Gastroesophageal sphincter (tissue), 4 donors: Measurements from ENCODE around the gene SPINT1. TPM values are rescaled to one million over a fixed set of nuclear protein-coding genes. Genes with fewer than 3 reads are reported as not detected.

Experiments used
- ATAC-seq: fragments of 150-250 bp; one replicate; pipeline ENCODE4 v1.9.1; 2016; ENCODE audit warnings: mild to moderate bottlenecking, moderate library complexity
- H3K27ac ChIP-seq, 4 donors: fragments of 200-600 bp; sonication (generic) in 3 of 4; 1 replicate in 3 of 4; 2 replicates in 1 of 4; pipeline ENCODE4 v1.5.1; 2016 to 2019
- H3K27me3 ChIP-seq: fragments of 200-600 bp; sonication (generic); one replicate; pipeline ENCODE4 v1.5.1; 2019
- H3K36me3 ChIP-seq, 2 donors: fragments of 200-600 bp; sonication (generic); one replicate each; pipeline ENCODE4 v1.5.1; 2019; ENCODE audit warnings: control low read depth in 1 of 2
- H3K4me1 ChIP-seq, 3 donors: fragments of 200-600 bp; sonication (generic); 1 replicate in 2 of 3; 2 replicates in 1 of 3; pipeline ENCODE4 v1.5.1; 2016 to 2019; ENCODE audit warnings: control low read depth in 2 of 3
- H3K4me3 ChIP-seq, 2 donors: fragments of 200-600 bp; sonication (generic); one replicate each; pipeline ENCODE4 v1.5.1; 2019; ENCODE audit warnings: mild to moderate bottlenecking in 1 of 2, moderate library complexity in 1 of 2
- H3K9me3 ChIP-seq, 3 donors: fragments of 200-600 bp; sonication (generic); one replicate each; pipeline ENCODE4 v1.5.1; 2017 to 2019; ENCODE audit warnings: control low read depth in 2 of 3
- EP300 ChIP-seq: sonication (generic); formaldehyde crosslinking; IDR thresholded peaks from one replicate; pipeline ENCODE4 v1.6.1; 2017; ENCODE audit warnings: antibody characterized with exemption, mild to moderate bottlenecking
- POLR2A ChIP-seq, 2 donors: fragments of 450-650 bp; IDR thresholded peaks; one replicate each; pipeline ENCODE4 v1.6.1; 2017; ENCODE audit warnings: antibody characterized with exemption in 2 of 2, mild to moderate bottlenecking in 2 of 2, moderate library complexity in 1 of 2
- POLR2AphosphoS5 ChIP-seq: sonication (generic); formaldehyde crosslinking; IDR thresholded peaks from one replicate; pipeline ENCODE4 v1.6.1; 2017; ENCODE audit warnings: antibody characterized with exemption
- WGBS, 2 donors: methylation state at CpG; one replicate each; pipeline ENCODE4 v1.1.5; 2018; ENCODE audit warnings: low coverage in 1 of 2; 5-methylcytosine and 5-hydroxymethylcytosine counted together
- total RNA-seq, 4 donors: library from RNA; depleted of rRNA; stranded (reverse); fragments of >200 nt; gene quantifications; one replicate each; pipeline ENCODE4 v1.1.0, GENCODE V29; 2016
- TF ChIP-seq, protein P1 (sequence below), 4 experiments: fragments of 200-600 bp in 2 of 4; fragments of 450-650 bp in 2 of 4; sonication (generic) in 1 of 4; IDR thresholded peaks; one replicate each; pipeline ENCODE4 v1.5.1; 2017 to 2019; ENCODE audit warnings: antibody characterized with exemption in 4 of 4, mild to moderate bottlenecking in 2 of 4, moderate library complexity in 2 of 4

SPINT1 gene
- total RNA-seq, 4 donors from 2014 or later, result 2.0 to 29.8 (median 2.8) TPM

DNA sequence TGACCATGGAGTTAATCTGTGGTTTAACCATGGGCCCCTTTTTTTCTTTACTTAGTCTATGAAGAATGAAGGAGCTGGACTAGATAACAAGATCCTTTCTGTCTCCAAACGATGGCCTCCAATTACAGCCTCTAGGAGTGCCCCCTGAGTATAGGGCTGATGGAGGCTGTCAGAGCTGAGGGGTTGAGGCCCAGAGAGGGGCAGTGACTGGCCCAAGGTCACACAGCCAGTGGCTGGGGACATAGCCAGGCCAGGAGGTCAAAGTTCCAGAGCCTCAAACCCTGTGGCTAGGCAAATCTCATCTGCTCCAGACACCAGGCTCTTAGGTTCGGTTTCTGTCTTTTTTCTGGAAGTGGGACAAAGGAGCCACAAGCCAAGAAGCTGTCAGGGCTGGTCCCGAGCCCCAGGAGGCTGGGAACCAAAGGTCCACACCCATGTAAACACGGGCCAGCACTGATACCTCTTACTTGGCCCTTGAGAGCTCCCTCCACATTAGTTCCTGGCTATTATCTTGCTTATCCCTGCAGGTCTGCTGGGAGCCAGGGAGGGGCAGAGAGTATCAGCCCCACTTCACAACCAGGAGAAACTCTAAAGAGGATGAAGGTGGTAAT lies 19.9 kb downstream of the SPINT1 start:
- Histone ChIP-seq H3K27me3 (peaks cover 61% of the 10 kb centered on the region), H3K4me1 (no peaks in the 10 kb centered on the region), H3K4me3 (no peak overlapping the region), H3K27ac (no peak overlapping the region), H3K9me3 (no peaks in the 10 kb centered on the region), H3K36me3 (no peaks in the 10 kb centered on the region)
- 20 to 33% methylated on average over 1 to 2 of the region's 4 CpGs for WGBS, 2 donors
- TF ChIP-seq EP300 (no peak), POLR2A (IDR thresholded peaks at IDR 0.05) (no peak), POLR2AphosphoS5 (no peak)
- TF ChIP-seq, protein P1, sequence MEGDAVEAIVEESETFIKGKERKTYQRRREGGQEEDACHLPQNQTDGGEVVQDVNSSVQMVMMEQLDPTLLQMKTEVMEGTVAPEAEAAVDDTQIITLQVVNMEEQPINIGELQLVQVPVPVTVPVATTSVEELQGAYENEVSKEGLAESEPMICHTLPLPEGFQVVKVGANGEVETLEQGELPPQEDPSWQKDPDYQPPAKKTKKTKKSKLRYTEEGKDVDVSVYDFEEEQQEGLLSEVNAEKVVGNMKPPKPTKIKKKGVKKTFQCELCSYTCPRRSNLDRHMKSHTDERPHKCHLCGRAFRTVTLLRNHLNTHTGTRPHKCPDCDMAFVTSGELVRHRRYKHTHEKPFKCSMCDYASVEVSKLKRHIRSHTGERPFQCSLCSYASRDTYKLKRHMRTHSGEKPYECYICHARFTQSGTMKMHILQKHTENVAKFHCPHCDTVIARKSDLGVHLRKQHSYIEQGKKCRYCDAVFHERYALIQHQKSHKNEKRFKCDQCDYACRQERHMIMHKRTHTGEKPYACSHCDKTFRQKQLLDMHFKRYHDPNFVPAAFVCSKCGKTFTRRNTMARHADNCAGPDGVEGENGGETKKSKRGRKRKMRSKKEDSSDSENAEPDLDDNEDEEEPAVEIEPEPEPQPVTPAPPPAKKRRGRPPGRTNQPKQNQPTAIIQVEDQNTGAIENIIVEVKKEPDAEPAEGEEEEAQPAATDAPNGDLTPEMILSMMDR (IDR thresholded peaks at IDR 0.05), result no peak
- ATAC-seq, result no peak

DNA sequence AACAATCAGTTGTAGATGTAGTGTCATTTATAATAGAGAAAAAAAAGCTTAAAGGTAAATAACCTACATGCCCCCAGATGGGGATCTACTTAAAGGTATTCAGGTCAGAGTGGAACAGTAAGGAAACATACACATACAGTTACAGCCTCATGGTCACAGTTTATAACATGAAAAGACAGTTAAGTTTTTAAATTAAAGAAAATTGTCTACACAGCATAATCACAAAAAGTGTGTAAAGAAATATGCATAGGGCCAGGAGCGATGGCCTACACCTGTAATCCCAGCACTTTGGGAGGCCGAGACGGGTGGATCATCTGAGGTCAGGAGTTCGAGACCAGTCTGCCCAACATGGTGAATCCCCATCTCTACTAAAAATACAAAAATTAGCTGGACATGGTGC lies 23.4 kb downstream of the SPINT1 start:
- H3K36me3 ChIP-seq, result no peaks in the 10 kb centered on the region
- peaks cover 63% of the 10 kb centered on the region for H3K27me3 ChIP-seq
- TF ChIP-seq EP300, result no peak
- TF ChIP-seq POLR2AphosphoS5, result no peak
- TF ChIP-seq POLR2A (IDR thresholded peaks at IDR 0.05), result no peak
- TF ChIP-seq, protein P1 (IDR thresholded peaks at IDR 0.05), result no peak
- H3K27ac ChIP-seq, result no peak overlapping the region
- 88 to 100% methylated on average over 3 to 4 of the region's 4 CpGs for WGBS, 2 donors
- ATAC-seq, result no peak
- no peak overlapping the region for H3K4me3 ChIP-seq
- no peaks in the 10 kb centered on the region for H3K4me1 ChIP-seq
- H3K9me3 ChIP-seq, result no peaks in the 10 kb centered on the region

DNA sequence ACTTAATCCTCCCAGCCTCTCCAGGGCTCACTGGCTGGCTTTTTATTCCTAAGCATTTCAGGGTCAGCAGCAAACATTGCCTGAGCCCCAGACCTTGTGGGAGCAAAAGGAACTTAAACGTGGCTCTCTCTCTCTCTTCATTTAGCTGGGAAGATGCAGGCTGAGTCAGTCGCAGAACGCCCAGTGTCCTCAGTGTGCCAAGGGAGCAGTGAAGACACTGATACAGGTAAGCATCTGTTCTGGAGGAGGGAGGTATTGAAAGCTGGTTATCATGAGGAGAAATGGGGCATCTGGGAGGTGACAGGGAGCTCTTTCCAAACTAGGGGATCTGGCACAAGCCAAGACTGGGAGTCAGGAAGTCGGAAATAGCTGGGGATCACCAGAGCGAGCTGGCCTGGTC lies 25.8 kb downstream of the SPINT1 start:
- H3K27ac ChIP-seq, result no peak overlapping the region
- ATAC-seq, result no peak
- TF ChIP-seq POLR2AphosphoS5 (no peak), EP300 (no peak), POLR2A (IDR thresholded peaks at IDR 0.05) (no peak)
- TF ChIP-seq, protein P1 (IDR thresholded peaks at IDR 0.05), result no peak
- H3K4me1 ChIP-seq, result peaks cover 0 to 14% (median 9%) of the 10 kb centered on the region in 3 donors
- H3K9me3 ChIP-seq, result no peaks in the 10 kb centered on the region
- no peak overlapping the region for H3K4me3 ChIP-seq
- H3K27me3 ChIP-seq, result peaks cover 67% of the 10 kb centered on the region
- 47 to 80% methylated on average over 2 of the region's 5 CpGs for WGBS, 2 donors
- H3K36me3 ChIP-seq, result no peaks in the 10 kb centered on the region

DNA sequence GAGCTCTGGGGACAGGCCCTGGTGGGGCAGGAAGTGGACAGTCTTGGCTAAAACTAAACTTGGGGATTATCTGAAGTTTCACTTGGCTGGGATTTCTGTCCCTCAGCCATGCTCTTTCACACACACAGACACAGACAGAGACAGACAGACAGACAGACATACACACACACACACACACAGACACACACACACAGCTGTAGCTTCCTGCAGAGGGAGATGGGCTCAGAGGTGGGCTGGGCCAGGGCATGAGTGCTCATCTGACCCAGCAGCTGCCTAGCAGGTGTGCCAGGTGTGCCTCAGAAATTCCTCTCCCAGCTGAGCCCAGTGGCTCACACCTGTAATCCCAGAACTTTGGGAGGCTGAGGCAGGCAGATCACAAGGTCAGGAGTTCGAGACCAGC lies 26.9 kb downstream of the SPINT1 start:
- Histone ChIP-seq H3K27me3 (peaks cover 57% of the 10 kb centered on the region), H3K27ac (no peak overlapping the region), H3K4me3 (no peak overlapping the region), H3K9me3 (no peaks in the 10 kb centered on the region), H3K36me3 (no peaks in the 10 kb centered on the region), H3K4me1 (peaks cover 0 to 14% (median 9%) of the 10 kb centered on the region in 3 donors)
- no peak for ATAC-seq
- WGBS, 2 donors, result no CpG with 5 or more reads among the region's 1 CpG
- TF ChIP-seq, protein P1 (IDR thresholded peaks at IDR 0.05), result no peak
- TF ChIP-seq POLR2A (IDR thresholded peaks at IDR 0.05), result no peak
- no peak for TF ChIP-seq POLR2AphosphoS5
